Measurements from ENCODE around the gene NEK7. TPM values are rescaled to one million over a fixed set of nuclear protein-coding genes. Genes with fewer than 3 reads are reported as not detected.

NEK7 gene
- total RNA-seq, 2 experiments from 2014 or later, result 14.9 to 25.6 TPM

- CTCF ChIA-PET (ENCODE audit: unreplicated experiment), result no interaction called here
- H3K4me3 ChIP-seq (ENCODE audit: low read depth, low read length, poor library complexity, severe bottlenecking), result no peak overlapping the region
- no peaks in the 10 kb centered on the region for H3K79me2 ChIP-seq (ENCODE audit: insufficient read depth, low read depth, low read length)
Observed at GRCh38 chr1:198278943-198279342, 122.1 kb downstream of the NEK7 start.

DNA sequence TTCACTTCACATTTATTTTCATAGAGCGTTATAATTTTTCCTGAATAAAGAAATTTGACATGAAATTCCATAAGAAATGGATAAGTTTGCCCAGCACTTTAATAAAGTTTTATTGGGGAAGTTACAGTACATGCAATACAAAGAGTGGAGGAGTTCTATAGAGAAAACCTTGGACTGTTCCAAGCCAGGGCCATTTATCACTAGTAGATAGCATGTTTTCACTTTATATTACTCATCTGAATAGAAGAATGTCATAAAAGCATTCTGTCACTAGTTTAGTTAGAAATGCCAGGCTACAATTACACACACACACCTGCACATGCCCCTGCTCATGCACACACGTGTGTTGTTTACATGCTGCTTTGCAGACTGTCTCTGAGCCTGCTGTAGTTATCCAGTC, 123.3 kb downstream of the NEK7 start:
- intact Hi-C loops (cut with micrococcal nuclease; ENCODE audit: unreplicated experiment), result no loop called here
- Histone ChIP-seq H3K4me1 (ENCODE audit: insufficient read depth, low read length, poor library complexity, severe bottlenecking) (no peaks in the 10 kb centered on the region), H3K79me2 (ENCODE audit: insufficient read depth, low read depth, low read length) (no peaks in the 10 kb centered on the region), H3K4me2 (ENCODE audit: low read length) (no peak overlapping the region), H3K27ac (ENCODE audit: low read depth, low read length, poor library complexity, severe bottlenecking) (no peak overlapping the region), H3K36me3 (ENCODE audit: insufficient read depth, low read length) (no peaks in the 10 kb centered on the region), H3K9me2 (ENCODE audit: insufficient read depth, low read length) (no peaks in the 10 kb centered on the region), H4K20me1 (ENCODE audit: insufficient read depth, low read length) (no peaks in the 10 kb centered on the region), H2AFZ (ENCODE audit: low read length) (no peak overlapping the region), H3K4me3 (ENCODE audit: low read depth, low read length, poor library complexity, severe bottlenecking) (no peak overlapping the region), H3K9me3 (ENCODE audit: low read length) (no peaks in the 10 kb centered on the region)
- POLR2A ChIA-PET, result no interaction called here
- TF ChIP-seq EZH2phosphoT487 (IDR thresholded peaks at IDR 0.05; ENCODE audit: borderline replicate concordance, low read depth, low read length), result no peak
- TF ChIP-seq, protein P1, sequence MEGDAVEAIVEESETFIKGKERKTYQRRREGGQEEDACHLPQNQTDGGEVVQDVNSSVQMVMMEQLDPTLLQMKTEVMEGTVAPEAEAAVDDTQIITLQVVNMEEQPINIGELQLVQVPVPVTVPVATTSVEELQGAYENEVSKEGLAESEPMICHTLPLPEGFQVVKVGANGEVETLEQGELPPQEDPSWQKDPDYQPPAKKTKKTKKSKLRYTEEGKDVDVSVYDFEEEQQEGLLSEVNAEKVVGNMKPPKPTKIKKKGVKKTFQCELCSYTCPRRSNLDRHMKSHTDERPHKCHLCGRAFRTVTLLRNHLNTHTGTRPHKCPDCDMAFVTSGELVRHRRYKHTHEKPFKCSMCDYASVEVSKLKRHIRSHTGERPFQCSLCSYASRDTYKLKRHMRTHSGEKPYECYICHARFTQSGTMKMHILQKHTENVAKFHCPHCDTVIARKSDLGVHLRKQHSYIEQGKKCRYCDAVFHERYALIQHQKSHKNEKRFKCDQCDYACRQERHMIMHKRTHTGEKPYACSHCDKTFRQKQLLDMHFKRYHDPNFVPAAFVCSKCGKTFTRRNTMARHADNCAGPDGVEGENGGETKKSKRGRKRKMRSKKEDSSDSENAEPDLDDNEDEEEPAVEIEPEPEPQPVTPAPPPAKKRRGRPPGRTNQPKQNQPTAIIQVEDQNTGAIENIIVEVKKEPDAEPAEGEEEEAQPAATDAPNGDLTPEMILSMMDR (conservative IDR thresholded peaks at IDR 0.05; ENCODE audit: low read length), result no peak
- no peak for DNase-seq (ENCODE audit: low spot score)
- BruUV-seq (replicated peaks), result no TSS peak
- CTCF ChIA-PET (ENCODE audit: unreplicated experiment), result no interaction called here

More at GRCh38 chr1:198278943-198279342, 122.1 kb downstream of the NEK7 start:
- intact Hi-C loops (cut with micrococcal nuclease; ENCODE audit: unreplicated experiment), result loop anchor here (10.0 kb wide), 1 partner anchor 134 kb away; no protein-coding TSS in a partner anchor
- POLR2A ChIA-PET, result interaction anchor here (0.6 kb wide), 2 partner anchors 110 to 148 kb away, joined by 3 to 4 read pairs; no protein-coding TSS in a partner anchor
- H3K36me3 ChIP-seq (ENCODE audit: insufficient read depth, low read length), result no peaks in the 10 kb centered on the region
- H2AFZ ChIP-seq (ENCODE audit: low read length), result no peak overlapping the region
- no peaks in the 10 kb centered on the region for H3K4me1 ChIP-seq (ENCODE audit: insufficient read depth, low read length, poor library complexity, severe bottlenecking)
- H3K9me2 ChIP-seq (ENCODE audit: insufficient read depth, low read length), result no peaks in the 10 kb centered on the region
- TF ChIP-seq, protein P1 (conservative IDR thresholded peaks at IDR 0.05; ENCODE audit: low read length), result no peak
- no peak for TF ChIP-seq EZH2phosphoT487 (IDR thresholded peaks at IDR 0.05; ENCODE audit: borderline replicate concordance, low read depth, low read length)
- no TSS peak for BruUV-seq (replicated peaks)
- no peak overlapping the region for H3K4me2 ChIP-seq (ENCODE audit: low read length)
- no peak overlapping the region for H3K27ac ChIP-seq (ENCODE audit: low read depth, low read length, poor library complexity, severe bottlenecking)
- no peaks in the 10 kb centered on the region for H4K20me1 ChIP-seq (ENCODE audit: insufficient read depth, low read length)
- no peaks in the 10 kb centered on the region for H3K9me3 ChIP-seq (ENCODE audit: low read length)
- no peak for DNase-seq (ENCODE audit: low spot score)

DNA sequence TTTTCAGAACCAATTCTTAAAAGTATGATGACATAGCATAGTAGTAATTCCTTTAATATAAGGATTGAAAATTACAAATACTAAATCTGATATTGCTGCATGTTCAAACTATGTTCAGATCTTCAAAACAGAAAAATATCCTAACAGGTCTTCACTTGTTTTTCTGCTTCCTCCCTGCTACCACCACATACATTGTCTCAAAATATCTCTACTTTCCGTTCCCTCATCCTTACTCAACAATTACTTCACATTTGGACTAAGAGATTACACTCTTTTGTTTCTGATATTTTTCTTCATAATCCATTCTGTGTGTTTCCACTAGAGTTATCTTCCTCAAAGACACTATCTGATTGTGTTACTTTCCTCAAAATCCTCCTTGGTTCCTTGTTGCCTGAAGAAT, 125.1 kb downstream of the NEK7 start:
- DNase-seq (ENCODE audit: low spot score), result no peak
- intact Hi-C loops (cut with micrococcal nuclease; ENCODE audit: unreplicated experiment), result no loop called here

More for the DNA sequence above, 125.1 kb downstream of the NEK7 start:
- TF ChIP-seq, protein P1 (conservative IDR thresholded peaks at IDR 0.05; ENCODE audit: low read length), result no peak
- TF ChIP-seq EZH2phosphoT487 (IDR thresholded peaks at IDR 0.05; ENCODE audit: borderline replicate concordance, low read depth, low read length), result no peak
- no peak overlapping the region for H3K4me2 ChIP-seq (ENCODE audit: low read length)
- POLR2A ChIA-PET, result no interaction called here
- H3K27ac ChIP-seq (ENCODE audit: low read depth, low read length, poor library complexity, severe bottlenecking), result no peak overlapping the region
- no peak overlapping the region for H3K4me3 ChIP-seq (ENCODE audit: low read depth, low read length, poor library complexity, severe bottlenecking)
- no peaks in the 10 kb centered on the region for H3K4me1 ChIP-seq (ENCODE audit: insufficient read depth, low read length, poor library complexity, severe bottlenecking)
- no peaks in the 10 kb centered on the region for H3K36me3 ChIP-seq (ENCODE audit: insufficient read depth, low read length)
- no TSS peak for BruUV-seq (replicated peaks)
- no peaks in the 10 kb centered on the region for H3K9me3 ChIP-seq (ENCODE audit: low read length)
- no peak overlapping the region for H2AFZ ChIP-seq (ENCODE audit: low read length)
- no peaks in the 10 kb centered on the region for H3K9me2 ChIP-seq (ENCODE audit: insufficient read depth, low read length)
- H3K79me2 ChIP-seq (ENCODE audit: insufficient read depth, low read depth, low read length), result no peaks in the 10 kb centered on the region
- CTCF ChIA-PET (ENCODE audit: unreplicated experiment), result no interaction called here
- H4K20me1 ChIP-seq (ENCODE audit: insufficient read depth, low read length), result no peaks in the 10 kb centered on the region

Data from OCI-LY7 (cell line).